Measurements from ENCODE around the gene TBC1D5.

TBC1D5 gene

DNA sequence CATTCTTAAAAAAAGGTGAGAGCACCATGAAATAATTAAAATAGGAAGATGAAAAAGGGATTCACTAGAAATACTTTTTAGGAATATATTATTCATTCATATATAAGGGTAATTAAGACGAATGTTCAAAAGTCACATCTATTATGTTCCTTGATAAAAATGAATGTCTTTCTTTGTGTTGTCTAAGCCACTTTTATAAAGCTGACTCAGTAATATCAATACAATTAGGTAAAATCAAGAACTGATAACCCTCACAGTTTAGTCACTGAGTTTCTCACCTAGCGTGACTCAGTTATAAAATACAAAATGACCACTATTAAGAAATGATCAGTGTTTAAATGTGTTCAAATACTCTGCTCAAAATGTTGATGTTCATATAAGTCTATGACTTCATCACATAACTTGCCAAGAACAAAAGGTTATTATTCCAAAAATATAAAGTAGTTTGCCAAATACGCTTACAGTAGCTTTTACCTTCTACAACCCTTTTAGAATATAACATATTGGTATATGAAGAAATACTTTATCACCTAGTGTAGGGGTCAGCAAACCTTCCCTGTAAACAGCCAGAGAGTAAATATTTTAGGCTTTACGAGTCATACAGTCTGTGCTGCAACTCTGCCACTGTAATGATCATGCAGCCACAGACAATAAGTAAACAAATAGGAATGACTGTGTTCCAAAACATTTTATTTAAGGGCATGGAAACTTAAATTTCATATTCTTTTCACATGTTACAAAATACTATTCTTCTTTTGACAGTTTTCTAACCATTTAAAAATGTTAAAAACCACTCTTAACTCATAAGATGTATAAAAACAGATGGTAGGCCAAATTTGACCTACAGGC is 369.8 kb downstream of the TBC1D5 start:
- no peak for DNase-seq (ENCODE audit: low read depth)
- H3K4me3 ChIP-seq (ENCODE audit: control insufficient read depth, low read depth, low read length) = no peak overlapping the region
- TF ChIP-seq, protein P1, sequence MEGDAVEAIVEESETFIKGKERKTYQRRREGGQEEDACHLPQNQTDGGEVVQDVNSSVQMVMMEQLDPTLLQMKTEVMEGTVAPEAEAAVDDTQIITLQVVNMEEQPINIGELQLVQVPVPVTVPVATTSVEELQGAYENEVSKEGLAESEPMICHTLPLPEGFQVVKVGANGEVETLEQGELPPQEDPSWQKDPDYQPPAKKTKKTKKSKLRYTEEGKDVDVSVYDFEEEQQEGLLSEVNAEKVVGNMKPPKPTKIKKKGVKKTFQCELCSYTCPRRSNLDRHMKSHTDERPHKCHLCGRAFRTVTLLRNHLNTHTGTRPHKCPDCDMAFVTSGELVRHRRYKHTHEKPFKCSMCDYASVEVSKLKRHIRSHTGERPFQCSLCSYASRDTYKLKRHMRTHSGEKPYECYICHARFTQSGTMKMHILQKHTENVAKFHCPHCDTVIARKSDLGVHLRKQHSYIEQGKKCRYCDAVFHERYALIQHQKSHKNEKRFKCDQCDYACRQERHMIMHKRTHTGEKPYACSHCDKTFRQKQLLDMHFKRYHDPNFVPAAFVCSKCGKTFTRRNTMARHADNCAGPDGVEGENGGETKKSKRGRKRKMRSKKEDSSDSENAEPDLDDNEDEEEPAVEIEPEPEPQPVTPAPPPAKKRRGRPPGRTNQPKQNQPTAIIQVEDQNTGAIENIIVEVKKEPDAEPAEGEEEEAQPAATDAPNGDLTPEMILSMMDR (IDR thresholded peaks at IDR 0.05; ENCODE audit: control insufficient read depth, insufficient read depth, low read depth, low read length, missing control alignments) = no peak

- H3K4me3 ChIP-seq (ENCODE audit: control insufficient read depth, low read depth, low read length) = no peak overlapping the region
- DNase-seq (ENCODE audit: low read depth) = no peak
- TF ChIP-seq, protein P1 (IDR thresholded peaks at IDR 0.05; ENCODE audit: control insufficient read depth, insufficient read depth, low read depth, low read length, missing control alignments) = no peak
These were observed 372.5 kb downstream of the TBC1D5 start for GRCh38 chr3:17369973-17370372.

DNA sequence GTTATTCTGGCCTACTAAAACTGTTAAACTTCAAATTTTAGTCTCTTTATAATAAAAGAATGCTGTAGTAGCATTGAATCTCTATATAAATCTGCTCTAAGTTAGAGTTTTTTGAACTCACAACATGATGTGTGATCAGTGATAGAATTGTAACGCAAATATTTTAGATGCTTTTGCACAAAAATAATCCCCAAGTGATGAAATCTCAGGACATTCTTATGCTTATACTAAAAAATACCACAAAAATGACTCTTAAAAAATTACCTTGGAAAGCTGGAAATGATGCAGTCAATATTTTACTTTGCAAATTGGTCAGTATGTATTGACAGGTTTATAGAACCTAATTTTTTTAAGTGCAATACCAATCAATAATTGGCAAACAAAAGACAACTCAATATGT is 375.3 kb downstream of the TBC1D5 start:
- no peak overlapping the region for H3K4me3 ChIP-seq (ENCODE audit: control insufficient read depth, low read depth, low read length)
- no peak for DNase-seq (ENCODE audit: low read depth)
- TF ChIP-seq, protein P1 (IDR thresholded peaks at IDR 0.05; ENCODE audit: control insufficient read depth, insufficient read depth, low read depth, low read length, missing control alignments) = no peak

DNA sequence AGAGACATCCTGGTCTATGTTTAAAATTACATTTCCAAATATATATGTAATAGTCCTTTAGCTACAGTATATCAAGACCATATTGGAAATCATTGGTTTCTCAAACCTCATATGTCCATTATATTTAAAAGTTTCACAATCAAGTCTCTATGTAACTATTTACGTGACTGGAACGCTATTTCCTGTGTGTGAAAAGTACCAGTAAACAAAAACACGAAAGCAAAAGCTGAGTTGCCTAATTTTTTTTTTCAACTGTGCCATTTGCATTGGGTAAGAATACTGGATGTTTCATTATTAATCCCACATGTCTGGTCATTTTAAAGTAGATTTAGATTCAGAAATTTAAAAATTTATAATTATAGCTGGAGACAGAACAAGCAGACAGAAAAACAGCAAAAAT is 381.4 kb downstream of the TBC1D5 start:
- TF ChIP-seq, protein P1 (IDR thresholded peaks at IDR 0.05; ENCODE audit: control insufficient read depth, insufficient read depth, low read depth, low read length, missing control alignments) = no peak
- DNase-seq (ENCODE audit: low read depth) = no peak
- no peak overlapping the region for H3K4me3 ChIP-seq (ENCODE audit: control insufficient read depth, low read depth, low read length)

- no peak for DNase-seq (ENCODE audit: low read depth)
- TF ChIP-seq, protein P1 (IDR thresholded peaks at IDR 0.05; ENCODE audit: control insufficient read depth, insufficient read depth, low read depth, low read length, missing control alignments) = no peak
These were observed 382.5 kb downstream of the TBC1D5 start for GRCh38 chr3:17359911-17360310.

DNA sequence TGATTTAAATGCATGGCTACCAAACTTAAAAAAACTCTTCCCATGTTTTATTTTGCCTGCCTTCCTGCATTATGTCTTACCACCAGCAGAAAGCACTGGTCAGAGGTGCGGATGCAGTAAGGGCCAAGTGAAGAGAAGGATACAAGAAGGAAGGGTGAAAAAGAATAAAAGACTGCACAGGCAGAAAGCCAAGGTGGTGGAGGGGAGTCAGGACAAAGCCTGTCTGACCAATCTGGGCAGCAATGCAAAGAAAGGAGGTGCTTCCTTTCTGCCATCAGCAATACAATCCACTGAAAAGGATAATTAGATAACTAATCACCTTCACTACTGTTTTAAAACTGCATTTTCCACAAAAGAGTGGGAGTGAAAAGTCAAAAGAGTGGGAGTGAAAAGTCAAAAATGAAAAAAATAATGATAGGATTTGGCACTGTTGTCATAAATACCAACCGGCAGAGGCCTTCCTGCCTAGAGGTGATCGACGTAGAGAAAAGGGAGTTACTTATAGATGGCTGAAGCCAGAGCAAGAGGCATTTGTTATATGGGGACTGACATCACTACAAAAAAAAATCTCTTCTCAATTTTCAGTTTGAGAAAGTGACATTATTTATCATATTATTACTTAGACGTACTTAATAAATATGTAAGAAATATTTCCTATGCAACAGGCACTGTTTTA is 385.3 kb downstream of the TBC1D5 start:
- TF ChIP-seq, protein P1 (IDR thresholded peaks at IDR 0.05; ENCODE audit: control insufficient read depth, insufficient read depth, low read depth, low read length, missing control alignments) = no peak
- no peak overlapping the region for H3K4me3 ChIP-seq (ENCODE audit: control insufficient read depth, low read depth, low read length)
- DNase-seq (ENCODE audit: low read depth) = no peak

More at GRCh38 chr3:17359911-17360310, 382.5 kb downstream of the TBC1D5 start:
- H3K4me3 ChIP-seq (ENCODE audit: control insufficient read depth, low read depth, low read length) = no peak overlapping the region

All from AG09309 (cell line).